ENCODE measurements around the gene HLA-DQB1. TPM values are rescaled to one million over a fixed set of nuclear protein-coding genes. Genes with fewer than 3 reads are reported as not detected.
"Not testable (repeated sequence)": the region's sequence is repeated elsewhere in the genome, so short reads cannot be mapped to it uniquely, and the experiment has no call there.

Gene HLA-DQB1
- total RNA-seq, 3 donors from 2014 or later (not counting 1 experiment from before 2014, with no cell fraction given): 24.8 to 97.3 (median 25.5) TPM

- H3K27me3 Mint-ChIP-seq (ENCODE audit: low read depth in 2 of 2): peaks cover 16 to 17% of the 10 kb centered on the region in 2 donors
- no peaks in the 10 kb centered on the region for H3K36me3 Mint-ChIP-seq
- no peaks in the 10 kb centered on the region for H3K36me3 ChIP-seq (ENCODE audit: control insufficient read depth, insufficient read depth, low read length)
- H3K27me3 ChIP-seq (ENCODE audit: control insufficient read depth, insufficient read depth, low read length): no peaks in the 10 kb centered on the region
- intact Hi-C loops (cut with micrococcal nuclease): no loop called here
- H3K4me1 Mint-ChIP-seq: peaks cover 23 to 37% of the 10 kb centered on the region in 2 donors
- ATAC-seq (no peak), DNase-seq (no peak)
- no peak overlapping the region for H3K4me3 Mint-ChIP-seq
- no peaks in the 10 kb centered on the region for H3K9me3 ChIP-seq (ENCODE audit: control insufficient read depth, insufficient read depth, low read length)
- peak overlapping the region; percentile 73 for H3K27ac ChIP-seq (ENCODE audit: low read length)
- peaks cover 4% of the 10 kb centered on the region for H3K4me1 ChIP-seq (ENCODE audit: control insufficient read depth, insufficient read depth, low read length)
- no peak overlapping the region for H3K27ac Mint-ChIP-seq
- no peaks in the 10 kb centered on the region for H3K9me3 Mint-ChIP-seq
- H3K4me3 ChIP-seq (ENCODE audit: low read length): peak overlapping the region; percentile 39
- no peak for TF ChIP-seq CTCF (IDR thresholded peaks at IDR 0.05)
- WGBS (ENCODE audit: insufficient coverage): no CpG with 5 or more reads among the region's 3 CpGs
These were observed 28.6 kb downstream of the HLA-DQB1 start for GRCh38 chr6:32637883-32638282.

- Mint-ChIP-seq H3K36me3 (no peaks in the 10 kb centered on the region), H3K4me3 (peak within 1 kb of the TSS; percentile 63), H3K4me1 (peaks cover 18 to 32% of the 10 kb centered on the region in 2 donors), H3K9me3 (no peaks in the 10 kb centered on the region), H3K27ac (peak within 1 kb of the TSS; percentile 78 to 83), H3K27me3 (ENCODE audit: low read depth in 2 of 2) (peaks cover 16 to 17% of the 10 kb centered on the region in 2 donors)
- no peaks in the 10 kb centered on the region for H3K27me3 ChIP-seq (ENCODE audit: control insufficient read depth, insufficient read depth, low read length)
- no peaks in the 10 kb centered on the region for H3K9me3 ChIP-seq (ENCODE audit: control insufficient read depth, insufficient read depth, low read length)
- H3K36me3 ChIP-seq (ENCODE audit: control insufficient read depth, insufficient read depth, low read length): no peaks in the 10 kb centered on the region
- TF ChIP-seq CTCF (IDR thresholded peaks at IDR 0.05): no peak
- H3K4me3 ChIP-seq (ENCODE audit: low read length): peak within 1 kb of the TSS; percentile 39
- ATAC-seq (peak; percentile 86 to 96 (median 86)), DNase-seq (peak in 1 of 2 donors; percentile 67)
- H3K4me1 ChIP-seq (ENCODE audit: control insufficient read depth, insufficient read depth, low read length): peaks cover 1% of the 10 kb centered on the region
- peak within 1 kb of the TSS; percentile 73 for H3K27ac ChIP-seq (ENCODE audit: low read length)
- intact Hi-C loops (cut with micrococcal nuclease): no loop called here
- 43% methylated on average over 3 of the region's 7 CpGs for WGBS (ENCODE audit: insufficient coverage)
These were observed 29.1 kb downstream of the HLA-DQB1 start, which contains the start of gene HLA-DQA1 for GRCh38 chr6:32637219-32637880. Gene HLA-DQA1, plus strand, starts transcription at chr6:32637406. Its CDS starts 53 bp downstream, at chr6:32637459.

GRCh38 chr6:32635526-32636123, 30.8 kb downstream of the HLA-DQB1 start:
- TF ChIP-seq CTCF (IDR thresholded peaks at IDR 0.05): no peak
- H3K9me3 Mint-ChIP-seq: no peaks in the 10 kb centered on the region
- DNase-seq (no peak), ATAC-seq (no peak)
- H3K9me3 ChIP-seq (ENCODE audit: control insufficient read depth, insufficient read depth, low read length): no peaks in the 10 kb centered on the region
- no peaks in the 10 kb centered on the region for H3K27me3 ChIP-seq (ENCODE audit: control insufficient read depth, insufficient read depth, low read length)
- H3K27ac Mint-ChIP-seq: no peak overlapping the region
- peak overlapping the region; percentile 41 for H3K27ac ChIP-seq (ENCODE audit: low read length)
- peaks cover 5 to 15% of the 10 kb centered on the region in 2 donors for H3K4me1 Mint-ChIP-seq
- H3K36me3 ChIP-seq (ENCODE audit: control insufficient read depth, insufficient read depth, low read length): no peaks in the 10 kb centered on the region
- peaks cover 16 to 17% of the 10 kb centered on the region in 2 donors for H3K27me3 Mint-ChIP-seq (ENCODE audit: low read depth in 2 of 2)
- no peaks in the 10 kb centered on the region for H3K36me3 Mint-ChIP-seq
- 0% methylated on average over 1 of the region's 2 CpGs for WGBS (ENCODE audit: insufficient coverage)
- H3K4me3 ChIP-seq (ENCODE audit: low read length): no peak overlapping the region
- H3K4me1 ChIP-seq (ENCODE audit: control insufficient read depth, insufficient read depth, low read length): no peaks in the 10 kb centered on the region
- no peak overlapping the region for H3K4me3 Mint-ChIP-seq
- intact Hi-C loops (cut with micrococcal nuclease): no loop called here

- H3K27me3 Mint-ChIP-seq (ENCODE audit: low read depth in 2 of 2); H3K9me3 Mint-ChIP-seq; intact Hi-C loops (cut with micrococcal nuclease); H3K27ac ChIP-seq (ENCODE audit: low read length); H3K4me3 Mint-ChIP-seq; DNase-seq; H3K27ac Mint-ChIP-seq; H3K36me3 Mint-ChIP-seq; H3K27me3 ChIP-seq (ENCODE audit: control insufficient read depth, insufficient read depth, low read length); ATAC-seq; H3K36me3 ChIP-seq (ENCODE audit: control insufficient read depth, insufficient read depth, low read length); H3K9me3 ChIP-seq (ENCODE audit: control insufficient read depth, insufficient read depth, low read length); H3K4me1 ChIP-seq (ENCODE audit: control insufficient read depth, insufficient read depth, low read length); H3K4me3 ChIP-seq (ENCODE audit: low read length): not testable (repeated sequence)
- WGBS (ENCODE audit: insufficient coverage): no CpG with 5 or more reads among the region's 13 CpGs
- peaks cover 7 to 18% of the 10 kb centered on the region in 2 donors for H3K4me1 Mint-ChIP-seq
These were observed 36.7 kb downstream of the HLA-DQB1 start for GRCh38 chr6:32629793-32630192.
